ENCODE measurements around the gene UTP11.

GRCh38 chr1:37989361-37989930 lies 23.1 kb upstream of the UTP11 start:
- no peak for TF ChIP-seq EZH2 (IDR thresholded peaks at IDR 0.05; ENCODE audit: insufficient read depth, poor library complexity, severe bottlenecking)
- TF ChIP-seq EZH2phosphoT487 (IDR thresholded peaks at IDR 0.05; ENCODE audit: insufficient read depth, low read depth): no peak

Data from GM23248 (cell line).